GM12892 (cell line): ENCODE measurements around the gene ZNF423.

Experiments
- DNase-seq: peaks from one replicate; pipeline ENCODE4 v3.0.0; 2011; ENCODE audit not compliant: insufficient read length
- FAIRE-seq: peaks from 2 replicates; lab custom pipeline; 2011; peaks lifted over from hg19 to GRCh38; lab: Jason Lieb, UNC
- POLR2A ChIP-seq: IDR thresholded peaks from 2 replicates; pipeline ENCODE4 v1.6.1; 2011; ENCODE audit warnings: low read depth, low read length, control low read depth
- POLR2AphosphoS5 ChIP-seq: IDR thresholded peaks from 2 replicates; pipeline ENCODE4 v1.6.1; 2011; ENCODE audit warnings: low read depth, low read length, control low read depth
- TAF1 ChIP-seq: IDR thresholded peaks from 2 replicates; pipeline ENCODE4 v1.6.1; 2011; ENCODE audit warnings: low read depth, mild to moderate bottlenecking, control low read depth, low read length, borderline replicate concordance

The ZNF423 gene

GRCh38 chr16:49720225-49720624, 135.7 kb downstream of the ZNF423 start:
- TF ChIP-seq TAF1 (no peak), POLR2AphosphoS5 (no peak), POLR2A (no peak)
- FAIRE-seq (no peak), DNase-seq (no peak)

- TF ChIP-seq POLR2A: no peak
- TF ChIP-seq TAF1: no peak
- TF ChIP-seq POLR2AphosphoS5: no peak
- no peak for FAIRE-seq
- DNase-seq: no peak
Measured at GRCh38 chr16:49717689-49718088, 138.2 kb downstream of the ZNF423 start.

GRCh38 chr16:49716339-49716934, 139.5 kb downstream of the ZNF423 start:
- no peak for DNase-seq
- FAIRE-seq: no peak
- TF ChIP-seq TAF1: no peak
- no peak for TF ChIP-seq POLR2A
- no peak for TF ChIP-seq POLR2AphosphoS5

- FAIRE-seq (no peak), DNase-seq (no peak)
- TF ChIP-seq POLR2AphosphoS5 (no peak), TAF1 (no peak), POLR2A (no peak)
Measured at GRCh38 chr16:49713770-49714169, 142.1 kb downstream of the ZNF423 start.

- no peak for DNase-seq
- no peak for FAIRE-seq
- no peak for TF ChIP-seq TAF1
- TF ChIP-seq POLR2AphosphoS5: no peak
- no peak for TF ChIP-seq POLR2A
Measured at GRCh38 chr16:49712542-49712941, 143.4 kb downstream of the ZNF423 start.

GRCh38 chr16:49712106-49712505, 143.8 kb downstream of the ZNF423 start:
- TF ChIP-seq TAF1 (no peak), POLR2A (no peak), POLR2AphosphoS5 (no peak)
- FAIRE-seq (no peak), DNase-seq (no peak)

- FAIRE-seq: no peak
- DNase-seq: no peak
- TF ChIP-seq POLR2A: no peak
- TF ChIP-seq POLR2AphosphoS5: no peak
- TF ChIP-seq TAF1: no peak
Measured at GRCh38 chr16:49709057-49709456, 146.9 kb downstream of the ZNF423 start.

- TF ChIP-seq POLR2A (no peak), POLR2AphosphoS5 (no peak), TAF1 (no peak)
- DNase-seq: no peak
- FAIRE-seq: no peak
Measured at GRCh38 chr16:49708491-49708890, 147.4 kb downstream of the ZNF423 start.

- FAIRE-seq (no peak), DNase-seq (no peak)
- TF ChIP-seq TAF1 (no peak), POLR2A (no peak), POLR2AphosphoS5 (no peak)
Measured at GRCh38 chr16:49706620-49707355, 149.1 kb downstream of the ZNF423 start.

GRCh38 chr16:49704586-49705155, 151.2 kb downstream of the ZNF423 start:
- DNase-seq (no peak), FAIRE-seq (no peak)
- TF ChIP-seq TAF1: no peak
- no peak for TF ChIP-seq POLR2AphosphoS5
- TF ChIP-seq POLR2A: no peak

- FAIRE-seq (no peak), DNase-seq (no peak)
- TF ChIP-seq POLR2AphosphoS5 (no peak), POLR2A (no peak), TAF1 (no peak)
Measured at GRCh38 chr16:49703483-49703882, 152.4 kb downstream of the ZNF423 start.

GRCh38 chr16:49701789-49702494, 154.0 kb downstream of the ZNF423 start:
- DNase-seq (no peak), FAIRE-seq (peak; percentile 27)
- no peak for TF ChIP-seq POLR2A
